Hepatocyte (in vitro differentiated cells): Measurements from ENCODE around the gene LPP. TPM values are rescaled to one million over a fixed set of nuclear protein-coding genes. Genes with fewer than 3 reads are reported as not detected.

Experiments used
- DNase-seq: peaks from one replicate; pipeline ENCODE4 v3.0.0-alpha.2; 2016; ENCODE audit warnings: low spot score
- H2AFZ ChIP-seq: fragments of 200-600 bp; sonication (generic); 2 replicates; pipeline ENCODE4 v1.6.0; 2016; ENCODE audit warnings: antibody characterized with exemption, mild to moderate bottlenecking
- H3K27ac ChIP-seq: fragments of 200-600 bp; sonication (generic); 2 replicates; pipeline ENCODE4 v1.5.1; 2016; ENCODE audit warnings: mild to moderate bottlenecking
- H3K27me3 ChIP-seq: fragments of 200-600 bp; sonication (generic); 2 replicates; pipeline ENCODE4 v1.6.1; 2016
- H3K36me3 ChIP-seq: fragments of 200-600 bp; sonication (generic); replicated peaks from 2 replicates; pipeline ENCODE4 v1.5.1; 2016; ENCODE audit warnings: low read depth; ENCODE audit not compliant: insufficient read depth
- H3K4me1 ChIP-seq: fragments of 200-600 bp; sonication (generic); 2 replicates; pipeline ENCODE4 v1.5.1; 2016; ENCODE audit warnings: mild to moderate bottlenecking, moderate library complexity; ENCODE audit not compliant: insufficient read depth
- H3K4me2 ChIP-seq: fragments of 200-600 bp; sonication (generic); 2 replicates; pipeline ENCODE4 v1.6.0; 2016
- H3K4me3 ChIP-seq: fragments of 200-600 bp; sonication (generic); 2 replicates; pipeline ENCODE4 v1.5.1; 2016; ENCODE audit warnings: mild to moderate bottlenecking
- H3K79me2 ChIP-seq: fragments of 200-600 bp; sonication (generic); 2 replicates; pipeline ENCODE4 v1.6.0; 2017; ENCODE audit warnings: mild to moderate bottlenecking
- H3K9me2 ChIP-seq: fragments of 200-600 bp; sonication (generic); replicated peaks from 2 replicates; pipeline ENCODE4 v1.6.0; 2017; ENCODE audit warnings: mild to moderate bottlenecking; ENCODE audit not compliant: insufficient read depth
- H3K9me3 ChIP-seq: fragments of 200-600 bp; sonication (generic); 2 replicates; pipeline ENCODE4 v1.5.1; 2016; ENCODE audit warnings: low read depth, mild to moderate bottlenecking
- H4K20me1 ChIP-seq: fragments of 200-600 bp; sonication (generic); 2 replicates; pipeline ENCODE4 v1.6.0; 2016; ENCODE audit warnings: mild to moderate bottlenecking; ENCODE audit not compliant: insufficient read depth, poor library complexity, severe bottlenecking
- CTCF ChIP-seq: fragments of 200-600 bp; sonication (generic); IDR thresholded peaks from 2 replicates; pipeline ENCODE4 v1.5.1; 2016; ENCODE audit warnings: antibody characterized with exemption, mild to moderate bottlenecking; ENCODE audit not compliant: poor library complexity
- EZH2 ChIP-seq: fragments of 200-600 bp; sonication (generic); IDR thresholded peaks from 2 replicates; pipeline ENCODE4 v1.6.1; 2016; ENCODE audit warnings: antibody characterized with exemption, mild to moderate bottlenecking, borderline replicate concordance
- EZH2phosphoT487 ChIP-seq: fragments of 200-600 bp; sonication (generic); IDR thresholded peaks from one replicate; pipeline ENCODE4 v1.6.1; 2018; ENCODE audit warnings: antibody characterized with exemption, mild to moderate bottlenecking, low read depth, moderate library complexity; ENCODE audit not compliant: unreplicated experiment, severe bottlenecking
- WGBS: methylation state at CpG from one replicate; pipeline ENCODE4 v1.1.6; 2016; ENCODE audit warnings: low lambda C conversion rate; ENCODE audit errors: missing lambda C conversion rate; 5-methylcytosine and 5-hydroxymethylcytosine counted together
- polyA plus RNA-seq: library from polyadenylated mRNA; unstranded; fragments of >200 nt; fragmentation: Nextera tagmentation; extraction: Ambion mirVana; gene quantifications from 2 replicates; pipeline ENCODE4 v1.2.1, GENCODE V29; 2016
- total RNA-seq: library from RNA; depleted of rRNA; stranded (reverse); fragments of >200 nt; gene quantifications from 2 replicates; pipeline ENCODE4 v1.2.3, GENCODE V29; 2014

The LPP gene
- total and polyA plus RNA-seq, 2 experiments from 2014 or later = 53.2 to 73.8 TPM

GRCh38 chr3:188339410-188340295, 185.7 kb downstream of the LPP start:
- Histone ChIP-seq H4K20me1 (no peaks in the 10 kb centered on the region), H3K27ac (no peak overlapping the region), H3K27me3 (no peaks in the 10 kb centered on the region), H3K4me3 (no peak overlapping the region), H3K4me2 (no peak overlapping the region), H3K4me1 (peaks cover under 1% of the 10 kb centered on the region), H3K9me3 (no peaks in the 10 kb centered on the region), H3K36me3 (no peaks in the 10 kb centered on the region), H3K79me2 (peaks cover 82% of the 10 kb centered on the region), H2AFZ (no peak overlapping the region), H3K9me2 (no peaks in the 10 kb centered on the region)
- no peak for DNase-seq
- TF ChIP-seq EZH2 (no peak), CTCF (no peak), EZH2phosphoT487 (no peak)
- 86% methylated on average over 11 of the region's 11 CpGs for WGBS

- H2AFZ ChIP-seq = no peak overlapping the region
- DNase-seq = no peak
- no peaks in the 10 kb centered on the region for H3K27me3 ChIP-seq
- H3K9me3 ChIP-seq = no peaks in the 10 kb centered on the region
- no peaks in the 10 kb centered on the region for H3K36me3 ChIP-seq
- H3K4me3 ChIP-seq = no peak overlapping the region
- H3K9me2 ChIP-seq = no peaks in the 10 kb centered on the region
- H4K20me1 ChIP-seq = no peaks in the 10 kb centered on the region
- 89% methylated on average over 2 of the region's 2 CpGs for WGBS
- TF ChIP-seq EZH2phosphoT487 = no peak
- TF ChIP-seq CTCF = no peak
- TF ChIP-seq EZH2 = no peak
- no peak overlapping the region for H3K4me2 ChIP-seq
- H3K79me2 ChIP-seq = peaks cover 68% of the 10 kb centered on the region
- no peak overlapping the region for H3K27ac ChIP-seq
- peaks cover 7% of the 10 kb centered on the region for H3K4me1 ChIP-seq
These were observed 187.5 kb downstream of the LPP start for GRCh38 chr3:188341501-188341900.

GRCh38 chr3:188342991-188343732, 189.2 kb downstream of the LPP start:
- Histone ChIP-seq H3K4me3 (no peak overlapping the region), H3K36me3 (no peaks in the 10 kb centered on the region), H3K4me1 (peaks cover 17% of the 10 kb centered on the region), H4K20me1 (no peaks in the 10 kb centered on the region), H3K4me2 (no peak overlapping the region), H3K79me2 (peaks cover 68% of the 10 kb centered on the region), H3K9me3 (no peaks in the 10 kb centered on the region), H3K27me3 (no peaks in the 10 kb centered on the region), H2AFZ (no peak overlapping the region), H3K9me2 (no peaks in the 10 kb centered on the region), H3K27ac (no peak overlapping the region)
- DNase-seq = no peak
- no peak for TF ChIP-seq CTCF
- TF ChIP-seq EZH2phosphoT487 = no peak
- no peak for TF ChIP-seq EZH2
- whole genome bisulfite sequencing = 92% methylated on average over 9 of the region's 9 CpGs
